ENCODE measurements around the gene GPR132.
"Not testable (repeated sequence)": the region's sequence is repeated elsewhere in the genome, so short reads cannot be mapped to it uniquely, and the experiment has no call there.

Gene GPR132, protein sequence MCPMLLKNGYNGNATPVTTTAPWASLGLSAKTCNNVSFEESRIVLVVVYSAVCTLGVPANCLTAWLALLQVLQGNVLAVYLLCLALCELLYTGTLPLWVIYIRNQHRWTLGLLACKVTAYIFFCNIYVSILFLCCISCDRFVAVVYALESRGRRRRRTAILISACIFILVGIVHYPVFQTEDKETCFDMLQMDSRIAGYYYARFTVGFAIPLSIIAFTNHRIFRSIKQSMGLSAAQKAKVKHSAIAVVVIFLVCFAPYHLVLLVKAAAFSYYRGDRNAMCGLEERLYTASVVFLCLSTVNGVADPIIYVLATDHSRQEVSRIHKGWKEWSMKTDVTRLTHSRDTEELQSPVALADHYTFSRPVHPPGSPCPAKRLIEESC

DNA sequence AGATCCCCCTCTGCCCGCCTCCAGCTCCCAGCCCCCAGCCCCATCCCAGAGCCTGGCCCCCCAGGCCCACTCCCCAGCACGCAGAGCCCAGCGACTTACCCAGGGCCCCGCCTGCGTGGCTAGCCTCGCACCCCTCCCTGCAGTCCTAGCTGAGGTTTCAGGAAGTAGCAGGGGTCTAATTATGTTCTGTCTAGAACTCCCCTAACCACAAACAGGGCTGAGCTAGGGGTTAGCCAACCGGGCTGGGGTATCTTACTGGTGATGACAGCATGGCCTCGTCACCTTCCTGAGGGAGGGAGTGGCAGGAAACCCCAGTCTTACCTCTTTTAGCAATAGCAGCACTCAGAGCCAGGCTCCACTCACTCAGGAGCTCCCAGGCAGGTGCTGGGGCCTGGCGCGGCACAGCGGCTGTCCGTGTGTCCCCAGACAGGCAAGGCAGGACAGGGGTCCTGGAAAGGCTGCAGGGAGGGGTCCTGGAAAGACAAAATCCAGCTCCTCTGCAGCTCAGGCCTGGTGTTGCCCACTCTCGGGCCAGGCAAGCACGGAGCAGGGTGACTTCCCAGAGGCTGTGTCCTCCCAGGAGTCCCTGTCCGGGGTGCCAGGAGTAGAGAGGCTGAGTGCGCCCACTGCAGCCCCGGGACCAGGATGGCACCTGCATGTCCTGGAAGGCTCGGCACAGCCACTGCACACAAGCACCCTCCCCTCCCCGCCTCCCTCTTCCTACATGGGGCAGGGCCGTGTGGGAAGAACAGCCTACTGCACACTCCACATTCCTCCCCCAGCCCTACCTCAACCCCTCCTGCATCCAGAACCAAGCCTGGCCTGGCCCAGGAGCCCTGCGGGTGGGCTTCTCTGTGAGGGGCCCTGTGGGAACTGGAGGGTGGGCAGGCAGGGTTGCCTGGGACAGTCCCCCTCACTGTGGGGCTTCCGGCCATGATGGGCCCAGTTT lies at the start of gene GPR132:
GPR132 (minus strand) TSS at position 151 of the 949 bp plus-strand sequence. CDS start 10,010 bp downstream, outside the sequence.
- no peak for DNase-seq (ENCODE audit: low spot score)

DNA sequence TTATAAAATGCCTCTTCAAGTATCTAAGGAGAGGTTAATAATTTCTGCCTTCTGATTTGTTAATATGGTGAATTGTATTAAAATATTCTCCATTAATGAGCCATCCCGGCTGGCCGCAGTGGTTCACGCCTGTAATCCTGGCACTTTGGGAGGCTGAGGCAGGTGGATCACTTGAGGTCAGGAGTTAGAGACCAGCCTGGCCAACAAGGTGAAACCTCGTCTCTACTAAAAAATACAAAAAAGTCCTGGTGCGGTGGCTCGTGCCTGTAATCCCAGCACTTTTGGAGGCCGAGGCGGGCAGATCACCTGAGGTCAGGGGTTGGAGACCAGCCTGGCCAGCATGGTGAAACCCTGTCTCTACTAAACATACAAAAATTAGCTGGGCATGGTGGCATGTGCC lies 44.0 kb upstream of the GPR132 start:
- not testable (repeated sequence) for DNase-seq (ENCODE audit: low spot score)

DNA sequence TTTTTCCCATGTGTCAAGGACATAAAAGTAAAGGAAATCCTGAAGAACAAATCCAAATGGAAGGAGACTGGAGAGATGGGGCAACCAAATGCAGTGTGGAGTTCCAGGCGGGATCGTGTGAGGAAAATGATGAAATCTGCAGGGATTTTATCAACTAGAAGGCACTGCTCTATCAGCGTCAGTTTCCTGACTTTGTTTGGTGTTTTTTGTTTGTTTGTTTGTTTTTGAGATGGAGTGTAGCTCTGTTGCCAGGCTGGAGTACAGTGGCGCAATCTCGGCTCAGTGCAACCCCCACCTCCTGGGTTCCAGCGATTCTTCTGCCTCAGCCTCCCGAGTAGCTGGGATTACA lies 43.3 kb upstream of the GPR132 start:
- DNase-seq (ENCODE audit: low spot score) = no peak

DNA sequence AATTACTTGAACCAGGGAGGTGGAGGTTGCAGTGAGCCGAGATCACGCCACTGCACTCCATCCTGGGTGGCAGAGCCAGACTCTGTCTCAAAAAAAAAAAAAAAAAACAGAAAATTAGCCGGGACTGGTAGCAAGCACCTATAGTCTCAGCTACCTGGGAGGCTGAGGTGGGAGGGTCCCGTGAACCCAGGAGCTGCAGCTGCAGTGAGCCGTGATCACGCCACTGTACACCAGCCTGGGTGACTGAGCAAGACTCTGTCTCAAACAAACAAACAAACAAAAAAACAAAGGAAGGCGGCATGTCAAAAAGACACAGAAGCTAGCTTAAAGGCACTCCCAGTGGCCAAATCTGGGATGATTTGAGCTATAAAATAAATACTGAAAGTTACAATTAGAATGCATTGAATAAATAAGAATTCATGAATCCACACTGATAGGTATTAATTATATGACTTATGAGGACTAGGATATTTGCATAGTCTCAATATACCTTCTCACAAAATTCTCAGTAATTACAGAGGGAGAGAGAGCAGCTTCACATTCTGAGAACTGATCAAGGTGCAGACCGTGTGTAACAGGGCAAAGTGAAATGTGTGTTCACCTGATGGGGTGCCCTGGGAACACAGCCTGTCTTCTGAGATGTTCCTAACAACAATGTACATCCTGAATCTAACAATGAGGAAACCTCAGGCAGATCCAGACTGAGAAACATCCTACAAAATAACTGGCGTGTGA lies 42.7 kb upstream of the GPR132 start:
- no peak for DNase-seq (ENCODE audit: low spot score)

- no peak for DNase-seq (ENCODE audit: low spot score)
Observed at GRCh38 chr14:105107351-105107750, 42.1 kb upstream of the GPR132 start.

GRCh38 chr14:105105158-105105557 lies 39.9 kb upstream of the GPR132 start:
- no peak for DNase-seq (ENCODE audit: low spot score)

GRCh38 chr14:105102893-105103292 lies 37.7 kb upstream of the GPR132 start:
- DNase-seq (ENCODE audit: low spot score) = no peak

DNA sequence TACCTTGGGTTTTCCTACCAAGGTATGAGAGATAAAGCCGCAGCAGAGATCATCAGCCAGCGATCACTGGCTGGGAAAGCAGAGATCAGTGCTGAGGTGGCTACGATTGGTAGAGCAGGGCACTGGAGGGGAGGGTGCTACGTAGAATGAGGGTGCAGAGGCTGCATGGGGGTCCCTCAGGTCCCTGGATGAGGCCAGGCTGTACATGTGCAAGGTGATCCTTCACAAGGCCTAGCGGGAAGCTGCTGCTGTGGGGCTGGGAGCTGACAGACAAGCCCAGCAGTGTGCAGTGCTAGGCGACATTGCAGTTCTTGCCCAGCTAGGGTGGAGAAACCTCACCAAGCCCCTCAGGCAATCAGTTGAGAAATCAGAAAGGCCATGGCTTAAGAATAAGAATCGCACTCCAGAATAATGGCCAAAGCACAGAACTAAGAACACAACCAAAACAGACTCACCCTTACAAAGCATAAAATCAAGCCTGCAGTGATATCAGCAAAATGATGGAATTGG lies 37.2 kb upstream of the GPR132 start:
- no peak for DNase-seq (ENCODE audit: low spot score)

- no peak for DNase-seq (ENCODE audit: low spot score)
Observed at GRCh38 chr14:105100910-105101309, 35.7 kb upstream of the GPR132 start.

- no peak for DNase-seq (ENCODE audit: low spot score)
Observed at GRCh38 chr14:105099778-105100177, 34.5 kb upstream of the GPR132 start.

DNA sequence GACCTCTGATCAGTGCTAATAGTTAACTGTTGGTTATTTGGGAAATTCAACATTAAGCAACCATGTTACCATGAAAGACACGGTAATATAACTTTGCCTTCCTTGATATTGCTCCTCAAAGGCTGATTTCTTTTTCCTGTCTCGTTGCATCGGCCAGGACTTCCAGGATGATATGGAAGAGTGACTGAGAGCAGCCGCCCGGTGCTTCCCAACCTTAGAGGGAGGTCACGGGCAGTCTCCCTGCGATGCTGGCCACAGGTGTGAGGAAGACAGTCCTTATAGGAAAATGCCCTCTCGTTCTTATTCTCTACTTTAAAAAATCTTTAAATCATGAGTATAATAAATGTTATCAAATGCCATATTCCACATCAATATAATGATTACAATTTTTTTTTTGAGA lies 33.1 kb upstream of the GPR132 start:
- no peak for DNase-seq (ENCODE audit: low spot score)

- no peak for DNase-seq (ENCODE audit: low spot score)
Observed at GRCh38 chr14:105097794-105098127, 32.5 kb upstream of the GPR132 start.

GRCh38 chr14:105096206-105096875 lies 31.1 kb upstream of the GPR132 start:
- no peak for DNase-seq (ENCODE audit: low spot score)

DNA sequence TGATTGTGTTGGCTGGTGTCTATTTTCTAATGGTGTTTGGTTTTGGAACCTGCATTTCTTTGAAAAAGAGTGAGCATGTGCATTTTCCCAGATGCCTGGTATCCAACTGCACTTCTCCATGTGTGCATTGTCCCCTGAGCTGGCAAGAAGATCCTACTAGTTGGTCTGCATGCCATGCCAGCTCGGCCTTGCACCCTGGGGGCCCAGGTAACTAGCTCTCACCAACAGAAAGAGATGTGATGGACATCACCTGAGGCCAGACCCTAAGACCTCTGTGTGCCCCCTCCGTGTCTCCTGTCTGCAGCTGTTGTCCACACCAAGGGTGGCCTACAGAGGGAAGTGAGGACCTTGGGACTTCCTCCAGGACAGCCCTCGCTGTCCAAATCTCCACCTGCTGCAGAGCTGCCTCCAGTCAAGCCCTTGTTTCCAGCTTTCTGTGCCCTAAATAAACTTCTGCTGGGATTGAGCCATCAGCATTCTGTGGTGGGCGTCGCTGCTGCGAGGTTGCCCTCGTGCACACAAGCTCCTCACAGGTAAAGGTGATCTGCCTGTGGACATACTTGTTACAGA lies 30.1 kb upstream of the GPR132 start:
- DNase-seq (ENCODE audit: low spot score) = no peak

- no peak for DNase-seq (ENCODE audit: low spot score)
Observed at GRCh38 chr14:105094193-105094907, 29.1 kb upstream of the GPR132 start.

DNA sequence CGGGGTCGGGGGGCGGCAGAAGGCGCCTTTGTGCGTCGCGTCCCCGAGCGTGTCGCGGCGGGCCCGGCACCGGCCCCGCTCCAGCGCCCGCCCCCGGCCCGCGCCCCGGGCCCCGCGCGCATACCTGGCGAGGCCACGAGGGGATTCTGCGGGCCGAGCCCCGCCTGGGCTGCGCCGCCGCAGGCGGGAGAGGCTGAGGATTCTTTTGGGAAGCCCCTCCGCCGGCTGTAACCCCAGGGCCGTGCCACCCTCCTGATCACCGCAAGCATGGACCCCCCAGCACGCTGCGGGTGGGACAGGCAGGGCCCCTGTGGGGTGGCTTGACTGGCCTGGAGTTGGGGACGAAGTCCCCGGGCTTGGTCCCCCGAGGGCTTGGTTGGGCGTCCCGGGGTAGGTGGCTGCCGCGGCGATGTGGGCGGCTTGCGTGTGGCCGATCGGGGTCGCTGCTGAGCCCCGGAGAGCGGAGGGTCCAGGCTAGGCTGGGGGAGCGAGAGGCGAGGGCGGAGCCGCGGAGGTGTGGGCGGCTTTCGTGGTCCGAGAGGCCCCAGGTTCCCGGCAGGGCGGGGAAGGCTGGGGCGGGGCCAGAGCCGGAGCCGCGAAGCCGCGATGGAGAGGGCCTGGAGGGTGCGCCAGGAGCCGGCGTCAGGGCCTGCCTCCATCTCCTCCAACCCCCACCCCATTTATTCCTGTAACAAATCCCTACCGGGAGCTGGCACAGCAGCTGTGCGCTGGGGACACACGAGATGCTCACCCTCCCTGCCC lies 28.4 kb upstream of the GPR132 start:
- DNase-seq (ENCODE audit: low spot score) = peak; percentile 72

GRCh38 chr14:105093038-105093430 lies 27.8 kb upstream of the GPR132 start:
- DNase-seq (ENCODE audit: low spot score) = no peak

DNA sequence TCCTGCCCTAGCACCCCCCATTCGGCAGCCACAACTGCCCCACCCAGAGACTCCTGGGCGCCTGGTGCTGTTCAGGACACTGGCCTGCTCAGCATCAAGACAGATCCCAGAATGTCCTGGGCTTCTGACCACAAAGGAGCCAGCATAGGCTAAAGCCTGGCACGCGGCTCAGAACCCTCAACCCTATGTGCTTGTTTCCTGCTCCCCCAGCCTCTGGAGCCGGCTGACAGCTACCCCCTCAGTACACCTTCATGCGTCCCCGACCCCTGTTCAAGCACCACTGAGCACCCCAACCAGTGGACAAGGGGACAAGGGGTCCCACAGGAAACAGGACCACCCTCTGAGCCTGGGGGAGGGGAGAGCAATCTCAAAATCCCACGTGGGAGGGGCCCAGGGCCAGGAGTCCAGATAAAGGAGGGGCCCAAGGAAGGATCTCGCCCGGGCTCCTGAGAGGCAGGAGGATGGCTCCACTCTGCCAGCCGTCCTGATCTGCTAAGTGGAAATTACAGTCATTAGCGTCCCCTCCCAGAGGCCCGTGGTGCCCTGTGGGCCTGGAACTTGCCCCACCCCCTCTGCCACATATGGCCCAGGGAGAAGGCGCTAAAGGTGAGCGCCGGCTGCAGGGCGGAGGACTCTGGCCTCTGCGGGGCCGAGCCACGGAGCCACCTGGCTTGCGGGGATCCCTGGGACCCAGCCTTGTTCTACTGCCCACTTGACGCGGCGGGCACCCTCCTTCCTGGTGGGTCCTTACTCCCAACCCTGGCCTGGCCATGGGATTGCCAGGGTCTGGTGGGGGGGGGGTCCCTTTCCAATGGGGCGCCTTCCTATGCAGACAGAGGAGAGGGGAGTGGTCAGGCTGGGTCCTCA lies 27.2 kb upstream of the GPR132 start:
- no peak for DNase-seq (ENCODE audit: low spot score)

Measured in cerebellar cortex (tissue), 1 donor.